Stimulated activated CD8-positive, alpha-beta memory T cell treated with anti-CD3 and anti-CD28 coated beads, Interleukin-12 subunit alpha, Interleukin-12 subunit beta, amount 100 ng/mL, for 4 hours (primary cell): ENCODE data around the gene WWOX.

Experiments used
- DNase-seq: peaks from one replicate; pipeline ENCODE4 v3.0.0-alpha.2; 2020; ENCODE audit warnings: low read depth

Gene WWOX

GRCh38 chr16:78866521-78866920 is 767.1 kb downstream of the WWOX start:
- no peak for DNase-seq

- no peak for DNase-seq
Measured at GRCh38 chr16:78869492-78869891, 770.0 kb downstream of the WWOX start.

- no peak for DNase-seq
Measured at GRCh38 chr16:78871241-78871640, 771.8 kb downstream of the WWOX start.

GRCh38 chr16:78876671-78877070 is 777.2 kb downstream of the WWOX start:
- no peak for DNase-seq

GRCh38 chr16:78877114-78877655 is 777.7 kb downstream of the WWOX start:
- no peak for DNase-seq

- DNase-seq, result no peak
Measured at GRCh38 chr16:78878570-78878969, 779.1 kb downstream of the WWOX start.

GRCh38 chr16:78879011-78879410 is 779.6 kb downstream of the WWOX start:
- no peak for DNase-seq

- no peak for DNase-seq
Measured at GRCh38 chr16:78882150-78882549, 782.7 kb downstream of the WWOX start.

- no peak for DNase-seq
Measured at GRCh38 chr16:78882751-78883150, 783.3 kb downstream of the WWOX start.

- DNase-seq, result no peak
Measured at GRCh38 chr16:78884204-78884603, 784.8 kb downstream of the WWOX start.

GRCh38 chr16:78889346-78889745 is 789.9 kb downstream of the WWOX start:
- no peak for DNase-seq

GRCh38 chr16:78890373-78890895 is 791.0 kb downstream of the WWOX start:
- DNase-seq, result no peak

GRCh38 chr16:78892951-78893733 is 793.7 kb downstream of the WWOX start:
- no peak for DNase-seq

- no peak for DNase-seq
Measured at GRCh38 chr16:78894886-78895285, 795.4 kb downstream of the WWOX start.

GRCh38 chr16:78895681-78896080 is 796.2 kb downstream of the WWOX start:
- no peak for DNase-seq

- no peak for DNase-seq
Measured at GRCh38 chr16:78896280-78896679, 796.8 kb downstream of the WWOX start.

GRCh38 chr16:78897299-78897698 is 797.8 kb downstream of the WWOX start:
- DNase-seq, result no peak

GRCh38 chr16:78900044-78900811 is 800.8 kb downstream of the WWOX start:
- DNase-seq, result no peak

- no peak for DNase-seq
Measured at GRCh38 chr16:78900966-78901365, 801.5 kb downstream of the WWOX start.

- DNase-seq, result no peak
Measured at GRCh38 chr16:78902321-78902720, 802.9 kb downstream of the WWOX start.

GRCh38 chr16:78903237-78903636 is 803.8 kb downstream of the WWOX start:
- no peak for DNase-seq

- DNase-seq, result no peak
Measured at GRCh38 chr16:78903843-78904242, 804.4 kb downstream of the WWOX start.

- no peak for DNase-seq
Measured at GRCh38 chr16:78906135-78906534, 806.7 kb downstream of the WWOX start.
